HG02970 (cell line): ENCODE results near the gene PSMA2.
"Not testable (repeated sequence)": the region's sequence is repeated elsewhere in the genome, so short reads cannot be mapped to it uniquely, and the experiment has no call there.

Experiments used
- ATAC-seq: cut with Tn5 transposase; IDR thresholded peaks from one replicate; pipeline ENCODE4 v1.9.1; 2021; ENCODE audit warnings: mild to moderate bottlenecking, moderate library complexity, moderate number of reproducible peaks; ENCODE audit not compliant: unreplicated experiment, low FRiP score

The PSMA2 gene

DNA sequence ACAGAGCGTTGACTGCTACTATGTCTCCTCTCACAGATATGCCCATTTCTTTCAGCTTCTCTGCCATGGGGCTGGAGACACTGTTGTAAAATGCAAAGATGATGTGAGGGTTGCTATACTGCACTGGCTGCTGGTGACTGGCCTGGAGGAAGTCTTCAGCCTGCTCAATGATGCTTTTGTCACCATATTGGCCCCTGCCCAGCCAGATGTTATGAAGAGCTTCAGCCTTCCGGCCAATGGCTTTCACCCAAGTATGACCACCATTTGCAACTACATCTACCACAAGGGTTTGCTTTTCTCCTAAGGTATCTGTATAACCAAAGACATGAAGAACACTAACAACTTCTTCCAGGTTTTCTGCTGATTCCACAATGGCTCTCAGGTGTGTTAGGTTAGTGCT, 21.7 kb downstream of the PSMA2 start:
- ATAC-seq, result no peak

DNA sequence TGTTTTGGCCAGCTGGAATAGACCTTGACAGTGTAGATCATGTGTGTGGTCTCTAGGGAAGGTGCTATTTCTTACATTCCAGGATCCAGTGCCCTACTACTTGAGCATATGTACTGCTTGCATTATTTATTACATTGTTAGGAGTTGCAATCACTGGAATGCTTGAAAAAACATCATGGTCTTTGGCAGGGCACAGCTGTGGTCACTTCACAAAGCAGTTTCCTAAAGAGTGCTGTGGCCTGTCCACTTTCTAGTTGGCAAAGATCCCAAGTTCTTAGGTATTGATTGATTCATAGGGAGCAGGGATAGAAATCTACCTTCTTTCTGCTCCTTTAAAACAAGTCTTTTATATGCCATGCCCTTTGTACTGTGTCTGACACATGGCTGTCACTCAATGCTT, 24.7 kb downstream of the PSMA2 start:
- no peak for ATAC-seq

DNA sequence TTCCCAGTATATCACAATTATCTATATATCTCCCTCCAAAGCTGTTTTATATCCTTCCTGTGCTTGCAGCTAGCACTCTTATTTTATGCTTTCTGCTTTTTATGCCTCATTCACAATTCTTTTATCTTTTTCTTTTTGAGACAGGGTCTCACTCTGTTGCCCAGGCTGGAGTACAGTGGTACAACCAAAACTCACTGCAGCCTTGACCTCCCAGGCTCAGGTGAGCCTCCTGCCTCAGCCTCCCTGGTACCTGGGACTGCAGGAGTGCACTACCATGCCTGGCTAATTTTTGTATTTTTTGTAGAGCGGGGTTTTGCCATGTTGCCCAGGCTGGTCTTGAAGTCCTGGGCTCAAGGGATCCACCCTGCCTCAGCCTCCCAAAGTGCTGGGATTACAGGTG, 25.8 kb downstream of the PSMA2 start:
- ATAC-seq, result no peak

DNA sequence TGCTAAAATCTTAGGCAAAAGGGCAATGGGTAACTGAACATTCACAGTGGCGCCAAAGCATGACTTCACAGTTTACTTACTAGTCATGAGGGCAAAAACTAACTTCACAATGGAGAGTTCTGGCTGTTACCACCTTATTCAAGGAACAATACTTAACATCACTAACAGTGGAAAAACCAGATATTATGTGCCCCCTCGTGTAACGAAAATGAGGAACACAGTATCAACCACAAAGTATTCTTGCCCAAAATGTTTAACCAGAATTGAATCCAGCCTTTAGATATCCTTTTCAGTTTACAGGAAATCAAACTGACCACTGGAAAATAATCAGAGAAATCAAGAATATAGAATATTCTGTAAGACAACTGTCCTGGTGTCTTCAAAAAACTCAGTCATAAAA, 29.6 kb downstream of the PSMA2 start:
- no peak for ATAC-seq

DNA sequence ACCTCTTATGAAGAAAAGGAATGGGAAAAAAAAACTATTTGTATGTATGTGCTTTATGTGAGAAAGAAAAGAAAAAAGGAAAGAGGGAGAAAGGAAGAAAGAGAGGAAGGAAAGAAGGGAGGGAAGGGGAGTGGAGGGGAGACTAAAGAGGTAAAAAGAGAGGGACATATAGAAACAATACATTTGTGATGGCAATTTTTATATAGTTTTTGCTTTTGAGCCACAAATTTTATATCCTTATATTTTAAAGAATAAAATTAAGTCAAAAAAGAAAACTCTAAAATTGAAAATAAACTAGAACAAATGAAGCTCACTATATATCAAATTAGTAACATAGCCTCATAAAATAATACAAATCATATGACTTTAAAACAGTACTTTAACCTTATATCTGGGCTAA, 31.1 kb downstream of the PSMA2 start:
- no peak for ATAC-seq

DNA sequence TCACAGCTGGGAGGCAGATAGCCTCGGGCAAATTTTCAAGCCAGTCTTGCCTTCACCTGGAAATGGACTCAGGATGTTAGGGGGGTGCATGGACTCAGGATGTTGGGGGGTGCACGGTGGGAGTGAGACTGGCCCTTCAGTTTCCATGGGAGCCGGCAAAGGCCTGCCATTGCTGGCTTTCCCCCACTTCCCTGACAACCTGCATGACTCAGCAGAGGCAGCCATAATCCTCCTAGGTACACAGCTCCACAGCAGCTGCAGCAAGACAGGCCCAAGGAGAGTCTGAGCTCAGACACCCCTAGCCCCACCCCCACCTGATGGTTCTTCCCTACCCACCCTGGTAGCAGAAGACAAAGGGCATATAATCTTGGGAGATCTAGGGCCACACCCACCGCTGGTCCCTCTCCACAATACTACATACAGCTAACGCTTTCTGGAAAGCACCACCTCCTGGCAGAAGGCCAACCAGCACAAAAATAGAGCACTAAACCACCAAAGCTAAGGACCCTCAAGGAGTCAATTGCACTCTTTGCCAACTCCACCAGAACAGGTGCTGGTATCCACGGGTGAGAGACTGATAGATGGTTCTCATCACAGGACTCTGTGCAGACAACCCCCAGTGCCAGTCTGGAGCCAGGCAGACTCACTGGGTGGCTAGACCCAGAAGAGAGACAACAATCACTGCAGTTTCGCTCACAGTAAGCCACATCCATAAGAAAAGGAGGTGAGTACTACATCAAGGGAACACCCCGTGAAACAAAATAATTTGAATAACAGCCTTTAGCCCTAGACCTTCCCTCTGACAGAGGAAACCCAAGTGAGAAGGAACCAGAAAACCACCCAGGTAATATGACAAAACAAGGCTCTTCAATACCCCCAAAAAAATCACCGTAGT, 38.4 kb downstream of the PSMA2 start:
- ATAC-seq, result no peak

DNA sequence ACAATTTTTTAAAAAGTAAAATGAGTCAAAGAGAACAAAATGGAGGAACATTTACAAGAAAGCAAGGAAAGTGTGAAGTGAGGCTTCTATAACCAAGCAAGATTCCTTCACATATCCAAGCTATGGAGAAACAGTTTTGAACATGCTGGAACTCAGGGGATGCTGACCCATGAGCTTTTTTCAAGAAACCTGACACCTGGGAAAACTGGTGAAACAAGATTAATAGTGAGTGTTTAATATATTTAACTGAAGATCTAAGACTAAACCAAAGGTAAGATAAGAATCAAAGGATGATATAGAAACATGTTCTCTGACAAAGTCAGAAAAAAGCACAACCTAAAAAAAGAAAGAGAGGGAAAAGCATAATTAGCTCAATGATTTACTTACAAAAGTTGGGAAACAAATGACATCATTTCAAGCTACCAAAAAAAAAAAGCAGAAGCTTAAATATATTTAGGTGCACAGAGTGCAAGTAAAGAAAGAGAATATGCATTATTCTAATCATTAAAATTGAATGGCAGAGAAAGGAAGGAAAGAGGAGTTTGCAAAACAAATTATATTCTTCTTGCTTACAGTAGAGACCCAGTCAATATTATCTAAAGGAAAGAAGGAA, 45.0 kb downstream of the PSMA2 start:
- no peak for ATAC-seq

DNA sequence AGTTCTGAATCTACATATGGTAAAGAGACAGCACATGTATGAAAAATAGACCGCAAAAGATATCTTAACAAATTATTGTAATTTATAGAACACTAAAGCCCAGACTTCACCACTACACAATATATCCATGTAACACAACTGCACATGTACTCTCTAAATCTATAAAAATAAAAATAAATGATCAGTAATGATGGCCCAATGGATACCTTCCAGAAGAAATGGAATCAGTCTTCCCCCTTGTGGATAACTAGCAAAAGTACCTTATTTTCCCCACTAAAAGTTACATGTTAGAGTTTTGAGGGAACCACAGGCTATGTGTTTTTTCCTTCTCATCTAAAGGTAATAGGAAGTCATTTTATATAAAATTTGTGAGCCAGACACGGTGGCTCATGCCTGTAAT, 45.8 kb downstream of the PSMA2 start:
- ATAC-seq, result no peak

DNA sequence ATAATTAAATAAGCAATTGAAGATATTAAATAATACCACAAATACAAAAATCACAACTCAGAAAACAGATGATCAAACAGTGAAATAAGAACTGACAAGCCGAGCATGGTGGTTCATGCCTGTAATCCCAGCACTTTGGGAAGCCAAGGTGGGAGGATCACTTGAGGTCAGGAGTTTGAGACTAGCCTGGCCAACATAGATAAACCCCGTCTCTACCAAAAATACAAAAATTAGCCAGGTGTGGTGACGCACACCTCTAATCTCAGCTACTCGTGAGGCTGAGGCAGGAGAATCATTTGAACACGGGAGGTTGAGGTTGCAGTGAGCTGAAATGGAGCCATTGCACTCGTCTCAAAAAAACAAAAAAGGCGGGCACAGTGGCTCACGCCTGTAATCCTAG, 46.8 kb downstream of the PSMA2 start:
- ATAC-seq, result not testable (repeated sequence)

DNA sequence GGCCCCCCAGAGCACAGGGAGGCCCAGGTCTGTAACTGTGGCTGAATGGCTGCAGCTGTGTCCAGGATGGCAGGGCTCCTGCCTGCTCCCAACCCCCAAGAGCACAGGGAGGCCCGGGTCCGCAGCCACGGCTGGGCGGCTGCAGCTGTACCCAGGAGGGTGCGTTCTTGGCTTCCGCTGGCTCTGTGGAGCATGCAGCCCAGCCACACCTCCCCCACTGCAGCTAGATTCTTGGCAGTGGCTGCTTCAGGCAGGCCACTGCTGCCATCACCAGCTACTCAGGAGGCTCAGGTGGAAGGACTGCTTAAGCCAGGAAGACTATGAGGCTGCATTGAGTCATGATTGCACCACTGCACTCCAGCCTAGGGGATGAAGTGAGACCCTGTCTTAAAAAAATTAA, 48.0 kb downstream of the PSMA2 start:
- no peak for ATAC-seq

DNA sequence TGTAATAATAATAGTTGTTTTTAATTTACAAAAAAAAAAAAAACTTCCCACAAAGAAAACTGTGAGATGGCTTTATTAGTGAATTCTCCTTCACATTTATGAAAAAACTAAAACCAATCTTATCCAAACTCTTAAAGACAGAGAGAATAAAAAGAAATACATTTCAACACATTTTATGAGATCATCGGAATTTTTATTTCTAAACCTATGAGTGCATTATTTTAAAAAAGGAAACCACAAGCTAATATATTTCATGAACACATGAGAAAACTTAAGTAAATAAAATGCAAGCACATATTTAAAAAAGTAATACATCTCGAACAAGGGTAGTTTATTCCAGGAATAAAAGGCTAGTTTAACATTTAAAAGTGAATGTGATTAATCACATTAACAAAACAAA, 51.6 kb downstream of the PSMA2 start:
- ATAC-seq, result no peak

DNA sequence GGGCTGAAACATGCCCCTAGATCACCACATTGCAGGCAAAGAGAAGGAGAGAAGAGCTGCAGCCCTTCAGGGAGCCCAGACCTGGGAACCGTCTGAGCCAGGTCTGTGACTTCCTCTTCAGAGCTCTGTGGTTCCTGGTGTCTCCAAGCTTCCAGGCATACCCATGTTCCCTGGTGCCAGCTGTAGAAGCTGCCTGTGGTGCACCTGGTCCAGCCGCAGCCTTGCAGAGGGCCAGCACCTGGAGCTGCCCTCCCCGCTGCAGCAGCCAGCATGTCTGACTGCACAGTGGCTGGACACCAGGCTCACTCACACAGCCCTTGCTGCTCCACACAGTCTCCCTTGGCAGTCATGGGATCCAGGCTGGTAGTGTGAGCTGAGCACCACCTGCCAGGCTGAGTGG, 53.7 kb downstream of the PSMA2 start:
- ATAC-seq, result no peak

DNA sequence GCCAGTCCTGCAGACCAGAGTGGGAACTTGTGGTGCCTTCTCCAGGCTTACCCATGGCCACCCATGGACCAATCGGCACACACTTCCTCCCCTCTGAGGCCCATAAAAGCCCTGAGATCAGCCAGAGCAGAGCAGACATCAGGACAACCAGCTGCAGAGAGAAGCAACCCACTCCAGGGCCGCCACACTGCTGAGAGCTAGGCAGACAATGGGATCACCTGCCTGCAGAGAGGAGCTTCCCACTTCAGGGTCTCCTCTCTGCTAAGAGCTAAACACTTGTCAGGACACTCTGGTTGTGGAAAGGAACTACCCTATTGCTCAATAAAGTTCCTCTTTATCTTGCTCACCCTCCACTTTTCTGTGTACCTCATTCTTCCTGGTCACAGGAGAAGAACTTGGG, 54.1 kb downstream of the PSMA2 start:
- no peak for ATAC-seq

DNA sequence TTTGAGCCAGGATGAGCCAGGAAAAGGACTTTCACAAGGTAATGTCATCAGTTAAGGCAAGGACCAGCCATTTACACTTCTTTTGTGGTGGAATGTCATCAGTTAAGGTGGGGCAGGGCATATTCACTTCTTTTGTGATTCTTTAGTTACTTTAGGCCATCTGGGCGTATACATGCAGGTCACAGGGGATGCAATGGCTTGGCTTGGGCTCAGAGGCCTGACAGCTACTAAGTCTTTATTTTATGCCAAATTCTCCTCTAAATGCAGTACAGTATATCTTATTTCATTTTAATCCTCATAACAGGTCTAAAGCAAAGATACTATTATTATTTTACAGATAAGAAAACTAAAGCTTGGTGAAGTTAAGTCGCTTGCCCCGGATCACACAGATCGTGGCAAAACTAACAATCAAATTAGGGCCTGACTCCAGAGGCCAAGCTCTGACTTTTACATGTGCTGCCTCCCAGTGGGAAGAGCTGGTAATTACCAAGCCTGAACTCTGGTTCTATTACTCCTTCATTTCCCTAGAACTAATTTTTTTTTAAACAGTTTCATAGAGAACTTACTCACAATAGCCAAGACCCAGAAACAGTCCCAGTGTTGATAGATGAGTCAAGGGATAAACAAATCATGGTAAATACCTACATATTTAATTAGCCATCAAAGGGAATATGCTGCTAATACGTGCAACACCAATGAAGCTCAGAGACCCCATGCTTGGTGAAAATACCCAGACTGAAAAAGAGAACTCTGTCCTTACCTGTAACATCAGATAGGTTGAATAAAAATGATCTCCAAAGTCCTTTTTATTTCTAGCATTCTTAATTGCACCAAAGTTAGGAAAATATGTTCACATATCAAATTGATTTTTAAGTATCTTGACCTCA, 55.5 kb downstream of the PSMA2 start:
- no peak for ATAC-seq

DNA sequence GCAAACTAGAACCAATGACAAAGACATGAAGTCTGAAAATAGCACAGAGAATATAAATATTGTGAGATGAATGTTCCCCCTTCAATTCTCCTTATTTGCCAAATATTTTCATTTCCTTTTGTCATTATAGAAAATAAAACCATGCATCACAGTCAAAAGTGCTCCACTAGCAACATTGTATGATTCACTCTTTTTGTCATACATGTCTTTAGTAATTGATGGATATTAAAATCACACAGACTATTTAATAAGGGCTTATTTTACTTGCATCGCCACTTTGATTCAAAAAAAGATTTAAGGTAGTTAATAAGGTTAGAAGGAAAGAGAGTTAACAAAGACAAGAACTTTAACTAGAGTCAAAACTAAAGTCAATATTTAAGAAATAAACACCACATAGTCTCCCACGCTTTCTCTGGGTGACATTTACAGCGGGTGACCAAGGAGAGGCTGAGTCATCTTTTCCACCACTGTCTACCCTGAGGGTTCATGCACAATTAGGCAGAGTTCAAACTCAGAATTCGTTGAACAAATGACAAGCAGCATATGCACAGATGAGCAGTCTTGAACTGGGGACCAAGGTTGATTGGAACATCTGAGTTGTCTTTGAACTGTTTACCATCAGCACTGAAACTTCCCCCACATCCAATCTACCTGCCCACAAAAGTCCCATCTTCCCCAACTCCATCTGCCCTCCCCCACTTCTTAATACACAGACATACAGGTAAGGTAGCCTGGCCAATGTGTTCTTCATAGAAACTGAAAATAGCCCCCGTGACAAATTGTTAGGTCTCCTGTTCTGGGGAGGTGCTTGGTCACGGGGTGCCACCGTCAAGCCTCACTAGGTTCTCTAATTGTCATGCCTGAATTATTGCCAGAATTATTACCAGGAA, 62.6 kb downstream of the PSMA2 start:
- ATAC-seq, result peak; percentile 94

DNA sequence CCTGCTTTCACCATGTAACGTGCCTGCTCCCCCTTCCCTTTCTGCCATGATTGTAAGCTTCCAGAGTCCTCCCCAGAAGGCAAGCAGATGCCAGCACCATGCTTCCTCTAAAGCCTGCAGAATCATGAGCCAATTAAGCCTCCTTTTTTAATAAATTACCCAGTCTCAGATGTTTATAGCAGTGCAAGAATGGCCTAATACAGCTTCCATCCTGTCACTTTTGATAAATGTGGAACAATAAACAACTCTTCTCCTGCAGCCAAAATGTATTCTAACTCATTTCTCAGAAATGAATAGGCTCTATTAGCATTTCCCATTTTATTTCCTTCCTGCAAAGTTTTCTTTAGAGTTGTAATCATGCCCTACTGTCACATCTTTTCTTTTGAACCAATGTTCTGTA, 63.5 kb downstream of the PSMA2 start:
- no peak for ATAC-seq
